ENCODE results near the gene IVL. TPM values are rescaled to one million over a fixed set of nuclear protein-coding genes. Genes with fewer than 3 reads are reported as not detected.

The IVL gene
- total RNA-seq, 4 donors from 2014 or later, result not detected

DNA sequence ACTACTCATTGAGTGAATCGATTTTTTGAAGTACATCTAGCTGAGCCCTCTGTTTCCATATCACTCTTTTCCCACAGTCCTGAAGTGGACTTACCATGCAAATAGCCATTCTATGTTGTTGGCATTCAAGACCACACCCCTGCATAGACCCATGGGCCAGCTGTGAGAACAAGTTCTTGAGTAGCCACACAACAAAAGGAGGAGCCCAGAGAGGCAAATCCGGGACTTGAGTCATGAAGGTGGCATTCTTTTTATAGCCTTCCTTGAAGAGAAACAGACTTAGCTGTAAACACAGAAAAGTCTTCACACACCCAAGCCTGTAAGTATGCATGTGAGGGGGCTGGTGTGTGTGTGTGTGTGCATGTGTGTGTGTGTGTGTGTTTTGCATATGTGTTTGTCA, 24.9 kb downstream of the IVL start:
- no peak for DNase-seq
- no peaks in the 10 kb centered on the region for H3K9me3 ChIP-seq
- no peak overlapping the region for H3K27ac ChIP-seq
- no peak overlapping the region for H3K4me3 ChIP-seq
- no peaks in the 10 kb centered on the region for H3K4me1 ChIP-seq
- in situ Hi-C loops (cut with MboI; ENCODE audit: low pct_ligation_motif_present in 1 of 4, low pct_unique_long_range_greater_than_20kb in 1 of 4, low sequenced_read_pairs in 3 of 4) (no loop called here), intact Hi-C loops (cut with DNase I; ENCODE audit: low total_unique reads) (no loop called here)
- H3K36me3 ChIP-seq, result no peaks in the 10 kb centered on the region
- WGBS, 2 donors (ENCODE audit: low coverage in 1 of 2), result 49 to 63% methylated on average over 1 to 2 of the region's 2 CpGs
- H3K27me3 ChIP-seq, result no peaks in the 10 kb centered on the region
- no peak for TF ChIP-seq EP300 (IDR thresholded peaks at IDR 0.05; ENCODE audit: low read depth)
- TF ChIP-seq POLR2AphosphoS5 (IDR thresholded peaks at IDR 0.05), result no peak
- TF ChIP-seq, protein P1, sequence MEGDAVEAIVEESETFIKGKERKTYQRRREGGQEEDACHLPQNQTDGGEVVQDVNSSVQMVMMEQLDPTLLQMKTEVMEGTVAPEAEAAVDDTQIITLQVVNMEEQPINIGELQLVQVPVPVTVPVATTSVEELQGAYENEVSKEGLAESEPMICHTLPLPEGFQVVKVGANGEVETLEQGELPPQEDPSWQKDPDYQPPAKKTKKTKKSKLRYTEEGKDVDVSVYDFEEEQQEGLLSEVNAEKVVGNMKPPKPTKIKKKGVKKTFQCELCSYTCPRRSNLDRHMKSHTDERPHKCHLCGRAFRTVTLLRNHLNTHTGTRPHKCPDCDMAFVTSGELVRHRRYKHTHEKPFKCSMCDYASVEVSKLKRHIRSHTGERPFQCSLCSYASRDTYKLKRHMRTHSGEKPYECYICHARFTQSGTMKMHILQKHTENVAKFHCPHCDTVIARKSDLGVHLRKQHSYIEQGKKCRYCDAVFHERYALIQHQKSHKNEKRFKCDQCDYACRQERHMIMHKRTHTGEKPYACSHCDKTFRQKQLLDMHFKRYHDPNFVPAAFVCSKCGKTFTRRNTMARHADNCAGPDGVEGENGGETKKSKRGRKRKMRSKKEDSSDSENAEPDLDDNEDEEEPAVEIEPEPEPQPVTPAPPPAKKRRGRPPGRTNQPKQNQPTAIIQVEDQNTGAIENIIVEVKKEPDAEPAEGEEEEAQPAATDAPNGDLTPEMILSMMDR (IDR thresholded peaks at IDR 0.05), result no peak
- no peak for TF ChIP-seq POLR2A (IDR thresholded peaks at IDR 0.05)

GRCh38 chr1:152940614-152941013, 32.3 kb downstream of the IVL start:
- Histone ChIP-seq H3K4me3 (no peak overlapping the region), H3K36me3 (no peaks in the 10 kb centered on the region), H3K27ac (no peak overlapping the region), H3K4me1 (no peaks in the 10 kb centered on the region), H3K27me3 (no peaks in the 10 kb centered on the region), H3K9me3 (no peaks in the 10 kb centered on the region)
- in situ Hi-C loops (cut with MboI; ENCODE audit: low pct_ligation_motif_present in 1 of 4, low pct_unique_long_range_greater_than_20kb in 1 of 4, low sequenced_read_pairs in 3 of 4), result no loop called here
- intact Hi-C loops (cut with DNase I; ENCODE audit: low total_unique reads), result no loop called here
- 75% methylated on average over 1 of the region's 1 CpG; no CpG with 5 or more reads in 1 of the 2 donors for WGBS, 2 donors (ENCODE audit: low coverage in 1 of 2)
- DNase-seq, result no peak
- no peak for TF ChIP-seq POLR2AphosphoS5 (IDR thresholded peaks at IDR 0.05)
- no peak for TF ChIP-seq EP300 (IDR thresholded peaks at IDR 0.05; ENCODE audit: low read depth)
- no peak for TF ChIP-seq POLR2A (IDR thresholded peaks at IDR 0.05)
- TF ChIP-seq, protein P1 (IDR thresholded peaks at IDR 0.05), result no peak

- intact Hi-C loops (cut with DNase I; ENCODE audit: low total_unique reads) (no loop called here), in situ Hi-C loops (cut with MboI; ENCODE audit: low pct_ligation_motif_present in 1 of 4, low pct_unique_long_range_greater_than_20kb in 1 of 4, low sequenced_read_pairs in 3 of 4) (no loop called here)
- DNase-seq, result no peak
- no peak overlapping the region for H3K4me3 ChIP-seq
- no peaks in the 10 kb centered on the region for H3K36me3 ChIP-seq
- TF ChIP-seq EP300 (IDR thresholded peaks at IDR 0.05; ENCODE audit: low read depth), result no peak
- no peak for TF ChIP-seq POLR2AphosphoS5 (IDR thresholded peaks at IDR 0.05)
- TF ChIP-seq, protein P1 (IDR thresholded peaks at IDR 0.05), result no peak
- TF ChIP-seq POLR2A (IDR thresholded peaks at IDR 0.05), result no peak
- 49 to 72% methylated on average over 2 to 8 of the region's 8 CpGs for WGBS, 2 donors (ENCODE audit: low coverage in 1 of 2)
- H3K9me3 ChIP-seq, result no peaks in the 10 kb centered on the region
- H3K27me3 ChIP-seq, result no peaks in the 10 kb centered on the region
- H3K4me1 ChIP-seq, result no peaks in the 10 kb centered on the region
- H3K27ac ChIP-seq, result no peak overlapping the region
Measured at GRCh38 chr1:152941037-152941711, 32.8 kb downstream of the IVL start.

- H3K27ac ChIP-seq, result no peak overlapping the region
- intact Hi-C loops (cut with DNase I; ENCODE audit: low total_unique reads), result no loop called here
- in situ Hi-C loops (cut with MboI; ENCODE audit: low pct_ligation_motif_present in 1 of 4, low pct_unique_long_range_greater_than_20kb in 1 of 4, low sequenced_read_pairs in 3 of 4), result no loop called here
- no peaks in the 10 kb centered on the region for H3K9me3 ChIP-seq
- H3K27me3 ChIP-seq, result no peaks in the 10 kb centered on the region
- no peak overlapping the region for H3K4me3 ChIP-seq
- no peaks in the 10 kb centered on the region for H3K4me1 ChIP-seq
- no peaks in the 10 kb centered on the region for H3K36me3 ChIP-seq
- TF ChIP-seq EP300 (IDR thresholded peaks at IDR 0.05; ENCODE audit: low read depth) (no peak), POLR2AphosphoS5 (IDR thresholded peaks at IDR 0.05) (no peak), POLR2A (IDR thresholded peaks at IDR 0.05) (no peak)
- TF ChIP-seq, protein P1 (IDR thresholded peaks at IDR 0.05), result no peak
- 67 to 81% methylated on average over 2 of the region's 2 CpGs for WGBS, 2 donors (ENCODE audit: low coverage in 1 of 2)
- DNase-seq, result no peak
Measured at GRCh38 chr1:152942161-152942560, 33.8 kb downstream of the IVL start.
